Breast epithelium (tissue), 3 donors: ENCODE results near the gene MAP3K14.

ENCODE experiments used
- POLR2A ChIP-seq: fragments of 450-650 bp; IDR thresholded peaks from one replicate; pipeline ENCODE4 v1.6.1; 2016; ENCODE audit warnings: antibody characterized with exemption, mild to moderate bottlenecking, moderate library complexity
- POLR2AphosphoS5 ChIP-seq, 3 donors: sonication (generic); formaldehyde crosslinking; IDR thresholded peaks; one replicate each; pipeline ENCODE4 v1.6.1; 2017; ENCODE audit warnings: antibody characterized with exemption in 3 of 3
- TF ChIP-seq, protein P1 (sequence below), 3 donors: fragments of 450-650 bp; IDR thresholded peaks; one replicate each; pipeline ENCODE4 v1.5.1; 2016 to 2017; ENCODE audit warnings: antibody characterized with exemption in 3 of 3, mild to moderate bottlenecking in 3 of 3, moderate library complexity in 3 of 3

DNA sequence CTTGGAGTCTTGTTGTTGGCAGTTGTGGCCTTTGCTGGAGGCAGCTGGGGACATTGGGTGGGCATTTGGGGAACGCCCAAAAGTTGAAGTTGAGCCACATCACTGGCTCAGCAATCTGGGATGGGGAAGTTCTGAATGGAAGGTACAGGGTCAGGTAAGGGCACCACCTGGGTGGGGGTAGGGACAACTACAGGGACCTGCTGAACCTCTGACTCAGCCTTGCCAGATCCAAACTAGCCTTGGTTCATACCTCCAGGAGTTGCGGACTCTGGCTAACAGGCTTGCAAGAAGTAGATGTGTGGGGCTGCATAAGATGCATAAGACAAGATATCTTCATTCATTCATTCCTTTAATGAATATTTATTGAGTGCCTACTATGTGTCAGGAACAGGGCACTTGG lies 79.1 kb downstream of the MAP3K14 start:
- no peak for TF ChIP-seq POLR2AphosphoS5 (IDR thresholded peaks at IDR 0.05)
- TF ChIP-seq, protein P1, sequence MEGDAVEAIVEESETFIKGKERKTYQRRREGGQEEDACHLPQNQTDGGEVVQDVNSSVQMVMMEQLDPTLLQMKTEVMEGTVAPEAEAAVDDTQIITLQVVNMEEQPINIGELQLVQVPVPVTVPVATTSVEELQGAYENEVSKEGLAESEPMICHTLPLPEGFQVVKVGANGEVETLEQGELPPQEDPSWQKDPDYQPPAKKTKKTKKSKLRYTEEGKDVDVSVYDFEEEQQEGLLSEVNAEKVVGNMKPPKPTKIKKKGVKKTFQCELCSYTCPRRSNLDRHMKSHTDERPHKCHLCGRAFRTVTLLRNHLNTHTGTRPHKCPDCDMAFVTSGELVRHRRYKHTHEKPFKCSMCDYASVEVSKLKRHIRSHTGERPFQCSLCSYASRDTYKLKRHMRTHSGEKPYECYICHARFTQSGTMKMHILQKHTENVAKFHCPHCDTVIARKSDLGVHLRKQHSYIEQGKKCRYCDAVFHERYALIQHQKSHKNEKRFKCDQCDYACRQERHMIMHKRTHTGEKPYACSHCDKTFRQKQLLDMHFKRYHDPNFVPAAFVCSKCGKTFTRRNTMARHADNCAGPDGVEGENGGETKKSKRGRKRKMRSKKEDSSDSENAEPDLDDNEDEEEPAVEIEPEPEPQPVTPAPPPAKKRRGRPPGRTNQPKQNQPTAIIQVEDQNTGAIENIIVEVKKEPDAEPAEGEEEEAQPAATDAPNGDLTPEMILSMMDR (IDR thresholded peaks at IDR 0.05) = no peak
- no peak for TF ChIP-seq POLR2A
